GM12878 (cell line): ENCODE data around the gene PAFAH2. TPM values are rescaled to one million over a fixed set of nuclear protein-coding genes. Genes with fewer than 3 reads are reported as not detected.

ENCODE experiments used
- GABPA ChIP-seq: IDR thresholded peaks from 2 replicates; pipeline ENCODE4 v1.6.1; 2014; ENCODE audit warnings: antibody characterized with exemption, low read depth, mild to moderate bottlenecking, inconsistent platforms
- IKZF2 ChIP-seq, 2 experiments: fragments of 450-650 bp; IDR thresholded peaks; 2 replicates each; pipeline ENCODE4 v1.6.1; 2017; ENCODE audit warnings: mild to moderate bottlenecking in 2 of 2, moderate library complexity in 2 of 2
- IRF4 ChIP-seq: IDR thresholded peaks from 2 replicates; pipeline ENCODE4 v1.6.1; 2011; ENCODE audit warnings: low read depth, low read length
- MTA2 ChIP-seq: fragments of 450-650 bp; IDR thresholded peaks from 2 replicates; pipeline ENCODE4 v1.6.1; 2016; ENCODE audit warnings: low read depth, mild to moderate bottlenecking, moderate library complexity
- MYB ChIP-seq: fragments of 150-350 bp; IDR thresholded peaks from 2 replicates; pipeline ENCODE4 v1.6.1; 2014; ENCODE audit warnings: mild to moderate bottlenecking, low read depth, low read length, borderline replicate concordance
- POLR2A ChIP-seq: IDR thresholded peaks from 2 replicates; pipeline ENCODE4 v1.6.1; 2011; ENCODE audit warnings: low read depth, mild to moderate bottlenecking, low read length
- SMARCA5 ChIP-seq: fragments of 450-650 bp; IDR thresholded peaks from 2 replicates; pipeline ENCODE4 v1.6.1; 2017; ENCODE audit warnings: mild to moderate bottlenecking
- SUZ12 ChIP-seq: fragments of 200-600 bp; sonication (generic); IDR thresholded peaks from one replicate; pipeline ENCODE4 v1.6.1; 2018; ENCODE audit warnings: antibody characterized with exemption, mild to moderate bottlenecking; ENCODE audit not compliant: unreplicated experiment
- TCF12 ChIP-seq: IDR thresholded peaks from 2 replicates; pipeline ENCODE4 v1.6.1; 2011; ENCODE audit warnings: low read depth, mild to moderate bottlenecking, low read length
- TCF7 ChIP-seq: IDR thresholded peaks from 2 replicates; pipeline ENCODE4 v1.6.1; 2014; ENCODE audit warnings: antibody characterized with exemption, borderline replicate concordance
- polyA plus RNA-seq, 11 experiments: library from polyadenylated mRNA; depleted of rRNA in 4 of 11; unstranded in 6 of 11; stranded (reverse) in 5 of 11; fragments of >200 nt; fragmentation: Nextera tagmentation in 4 of 11; fragmentation: Illumina TruSeq in 1 of 11; extraction: Ambion mirVana in 4 of 11; extraction: Trizol in 1 of 11; gene quantifications; 1 replicate in 1 of 11; 2 replicates in 10 of 11; pipeline versions ENCODE4 v1.2.1 to v1.2.3, GENCODE V29; 2011 to 2016; ENCODE audit warnings: inconsistent platforms in 2 of 11, missing spikeins in 2 of 11, low read depth in 1 of 11
- total RNA-seq, 4 experiments: library from RNA; depleted of rRNA in 3 of 4; stranded (reverse); fragments of >200 nt in 3 of 4; fragmentation: Illumina TruSeq in 1 of 4; extraction: Trizol in 1 of 4; gene quantifications; 2 replicates each; pipeline versions ENCODE4 v1.2.1 to v1.2.3, GENCODE V29; 2013 to 2021
- TF ChIP-seq, protein P1 (sequence below): fragments of 450-650 bp; IDR thresholded peaks from 2 replicates; pipeline ENCODE4 v1.6.1; 2017; ENCODE audit warnings: mild to moderate bottlenecking, moderate library complexity
- TF ChIP-seq, protein P2 (sequence below): IDR thresholded peaks from 2 replicates; pipeline ENCODE4 v1.6.1; 2011; ENCODE audit warnings: low read depth, low read length, improper control_type of control experiment, borderline replicate concordance

PAFAH2 gene
- total and polyA plus RNA-seq, 10 of the 15 experiments (the other 5 are each of a cell fraction or from before 2014, with no cell fraction given): 3.0 to 9.5 (median 6.5) TPM

DNA sequence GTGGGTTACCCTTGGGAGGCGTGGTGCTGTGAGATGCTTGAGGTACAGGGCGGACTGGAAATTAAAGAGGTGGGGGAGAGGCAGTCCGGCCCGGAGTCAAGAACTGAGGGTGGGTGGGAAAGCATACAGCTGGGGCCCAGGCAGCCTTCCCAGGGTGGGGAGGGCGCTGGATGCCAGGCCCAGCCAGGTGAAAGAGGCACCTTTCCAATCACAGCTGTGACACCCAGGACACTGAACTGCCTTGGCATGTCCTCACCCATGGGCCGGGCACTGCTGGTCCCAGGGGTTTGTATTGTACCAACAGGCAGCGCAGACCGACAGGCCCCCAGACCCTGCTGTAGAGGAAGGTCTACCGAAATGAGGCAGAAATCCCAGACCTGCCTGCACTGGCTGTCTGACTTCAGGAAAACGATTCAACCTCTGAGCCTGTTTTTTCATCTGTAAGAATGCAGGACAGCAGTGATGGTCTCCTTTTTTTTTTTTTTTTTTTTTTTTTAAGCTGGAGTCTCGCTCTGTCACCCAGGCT is 39.0 kb upstream of the PAFAH2 start (continued):
- TF ChIP-seq MYB (no peak), IKZF2 (IDR thresholded peaks at IDR 0.05) (no peak), MTA2 (no peak), GABPA (no peak), TCF12 (no peak), SUZ12 (no peak), POLR2A (no peak), SMARCA5 (no peak), TCF7 (no peak), IRF4 (no peak)
- TF ChIP-seq, protein P1, sequence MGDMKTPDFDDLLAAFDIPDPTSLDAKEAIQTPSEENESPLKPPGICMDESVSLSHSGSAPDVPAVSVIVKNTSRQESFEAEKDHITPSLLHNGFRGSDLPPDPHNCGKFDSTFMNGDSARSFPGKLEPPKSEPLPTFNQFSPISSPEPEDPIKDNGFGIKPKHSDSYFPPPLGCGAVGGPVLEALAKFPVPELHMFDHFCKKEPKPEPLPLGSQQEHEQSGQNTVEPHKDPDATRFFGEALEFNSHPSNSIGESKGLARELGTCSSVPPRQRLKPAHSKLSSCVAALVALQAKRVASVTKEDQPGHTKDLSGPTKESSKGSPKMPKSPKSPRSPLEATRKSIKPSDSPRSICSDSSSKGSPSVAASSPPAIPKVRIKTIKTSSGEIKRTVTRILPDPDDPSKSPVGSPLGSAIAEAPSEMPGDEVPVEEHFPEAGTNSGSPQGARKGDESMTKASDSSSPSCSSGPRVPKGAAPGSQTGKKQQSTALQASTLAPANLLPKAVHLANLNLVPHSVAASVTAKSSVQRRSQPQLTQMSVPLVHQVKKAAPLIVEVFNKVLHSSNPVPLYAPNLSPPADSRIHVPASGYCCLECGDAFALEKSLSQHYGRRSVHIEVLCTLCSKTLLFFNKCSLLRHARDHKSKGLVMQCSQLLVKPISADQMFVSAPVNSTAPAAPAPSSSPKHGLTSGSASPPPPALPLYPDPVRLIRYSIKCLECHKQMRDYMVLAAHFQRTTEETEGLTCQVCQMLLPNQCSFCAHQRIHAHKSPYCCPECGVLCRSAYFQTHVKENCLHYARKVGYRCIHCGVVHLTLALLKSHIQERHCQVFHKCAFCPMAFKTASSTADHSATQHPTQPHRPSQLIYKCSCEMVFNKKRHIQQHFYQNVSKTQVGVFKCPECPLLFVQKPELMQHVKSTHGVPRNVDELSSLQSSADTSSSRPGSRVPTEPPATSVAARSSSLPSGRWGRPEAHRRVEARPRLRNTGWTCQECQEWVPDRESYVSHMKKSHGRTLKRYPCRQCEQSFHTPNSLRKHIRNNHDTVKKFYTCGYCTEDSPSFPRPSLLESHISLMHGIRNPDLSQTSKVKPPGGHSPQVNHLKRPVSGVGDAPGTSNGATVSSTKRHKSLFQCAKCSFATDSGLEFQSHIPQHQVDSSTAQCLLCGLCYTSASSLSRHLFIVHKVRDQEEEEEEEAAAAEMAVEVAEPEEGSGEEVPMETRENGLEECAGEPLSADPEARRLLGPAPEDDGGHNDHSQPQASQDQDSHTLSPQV: no peak
- TF ChIP-seq, protein P2, sequence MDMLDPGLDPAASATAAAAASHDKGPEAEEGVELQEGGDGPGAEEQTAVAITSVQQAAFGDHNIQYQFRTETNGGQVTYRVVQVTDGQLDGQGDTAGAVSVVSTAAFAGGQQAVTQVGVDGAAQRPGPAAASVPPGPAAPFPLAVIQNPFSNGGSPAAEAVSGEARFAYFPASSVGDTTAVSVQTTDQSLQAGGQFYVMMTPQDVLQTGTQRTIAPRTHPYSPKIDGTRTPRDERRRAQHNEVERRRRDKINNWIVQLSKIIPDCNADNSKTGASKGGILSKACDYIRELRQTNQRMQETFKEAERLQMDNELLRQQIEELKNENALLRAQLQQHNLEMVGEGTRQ: no peak
